HUES48 (cell line): ENCODE data around the gene CTBP2.

ENCODE experiments used
- H3K27ac ChIP-seq: one replicate; pipeline ENCODE4 v1.7.0; 2013; ENCODE audit warnings: low read depth, low read length, inconsistent platforms
- H3K27me3 ChIP-seq: 2 replicates; pipeline ENCODE4 v1.6.1; 2013; ENCODE audit warnings: mild to moderate bottlenecking, low read length; ENCODE audit not compliant: control insufficient read depth, insufficient read depth
- H3K36me3 ChIP-seq: 2 replicates; pipeline ENCODE4 v1.6.1; 2013; ENCODE audit warnings: low read length; ENCODE audit not compliant: control insufficient read depth, insufficient read depth
- H3K4me1 ChIP-seq: 2 replicates; pipeline ENCODE4 v1.6.1; 2013; ENCODE audit warnings: mild to moderate bottlenecking, low read length; ENCODE audit not compliant: control insufficient read depth, insufficient read depth
- H3K4me3 ChIP-seq: 2 replicates; pipeline ENCODE4 v1.5.1; 2013; ENCODE audit warnings: mild to moderate bottlenecking, low read depth, low read length
- H3K9ac ChIP-seq: 2 replicates; pipeline ENCODE4 v1.6.1; 2013; ENCODE audit warnings: mild to moderate bottlenecking, low read depth, low read length, moderate library complexity
- H3K9me3 ChIP-seq: 2 replicates; pipeline ENCODE4 v1.6.1; 2013; ENCODE audit warnings: low read length; ENCODE audit not compliant: control insufficient read depth, insufficient read depth

CTBP2 gene

DNA sequence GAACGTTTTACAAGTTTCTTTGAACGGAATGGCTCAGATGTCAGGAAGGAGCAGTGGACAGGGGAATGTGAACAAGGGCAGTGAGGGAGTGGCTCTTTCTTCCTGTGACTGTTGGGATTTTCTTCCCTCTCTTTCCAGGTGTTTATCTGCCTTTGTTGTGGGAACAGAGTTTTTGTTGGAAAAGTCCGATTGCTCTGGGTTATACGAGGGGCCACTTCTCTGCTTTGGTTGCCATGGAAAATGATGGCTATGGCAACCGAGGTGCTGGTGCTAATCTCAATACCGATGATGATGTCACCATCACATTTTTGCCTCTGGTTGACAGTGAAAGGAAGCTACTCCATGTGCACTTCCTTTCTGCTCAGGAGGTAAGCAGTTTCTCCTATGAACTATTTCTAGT lies 177.0 kb downstream of the CTBP2 start:
- Histone ChIP-seq H3K27ac (no peak overlapping the region), H3K9ac (no peak overlapping the region), H3K36me3 (peaks cover 77% of the 10 kb centered on the region), H3K4me1 (no peaks in the 10 kb centered on the region), H3K9me3 (no peaks in the 10 kb centered on the region), H3K27me3 (no peaks in the 10 kb centered on the region), H3K4me3 (no peak overlapping the region)

DNA sequence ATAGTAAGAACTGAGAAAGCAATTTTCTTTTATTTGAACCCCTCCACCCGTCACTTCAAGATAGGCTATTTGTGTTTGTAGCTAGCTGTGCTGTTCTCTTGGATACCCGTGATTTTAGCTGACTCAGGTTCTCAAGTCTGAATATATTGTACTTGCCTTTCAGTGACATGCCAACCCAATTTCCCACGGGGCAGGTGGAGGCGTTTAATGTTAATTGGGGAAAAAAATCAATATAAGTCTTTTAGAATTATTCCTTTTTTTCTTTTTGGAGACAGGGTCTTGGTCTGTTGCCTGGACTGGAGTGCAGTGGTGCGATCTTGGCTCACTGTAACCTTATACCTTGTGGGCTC lies 182.0 kb downstream of the CTBP2 start:
- no peak overlapping the region for H3K9ac ChIP-seq
- H3K36me3 ChIP-seq = peaks cover 63% of the 10 kb centered on the region
- no peaks in the 10 kb centered on the region for H3K4me1 ChIP-seq
- no peaks in the 10 kb centered on the region for H3K9me3 ChIP-seq
- no peaks in the 10 kb centered on the region for H3K27me3 ChIP-seq
- no peak overlapping the region for H3K4me3 ChIP-seq
- no peak overlapping the region for H3K27ac ChIP-seq

DNA sequence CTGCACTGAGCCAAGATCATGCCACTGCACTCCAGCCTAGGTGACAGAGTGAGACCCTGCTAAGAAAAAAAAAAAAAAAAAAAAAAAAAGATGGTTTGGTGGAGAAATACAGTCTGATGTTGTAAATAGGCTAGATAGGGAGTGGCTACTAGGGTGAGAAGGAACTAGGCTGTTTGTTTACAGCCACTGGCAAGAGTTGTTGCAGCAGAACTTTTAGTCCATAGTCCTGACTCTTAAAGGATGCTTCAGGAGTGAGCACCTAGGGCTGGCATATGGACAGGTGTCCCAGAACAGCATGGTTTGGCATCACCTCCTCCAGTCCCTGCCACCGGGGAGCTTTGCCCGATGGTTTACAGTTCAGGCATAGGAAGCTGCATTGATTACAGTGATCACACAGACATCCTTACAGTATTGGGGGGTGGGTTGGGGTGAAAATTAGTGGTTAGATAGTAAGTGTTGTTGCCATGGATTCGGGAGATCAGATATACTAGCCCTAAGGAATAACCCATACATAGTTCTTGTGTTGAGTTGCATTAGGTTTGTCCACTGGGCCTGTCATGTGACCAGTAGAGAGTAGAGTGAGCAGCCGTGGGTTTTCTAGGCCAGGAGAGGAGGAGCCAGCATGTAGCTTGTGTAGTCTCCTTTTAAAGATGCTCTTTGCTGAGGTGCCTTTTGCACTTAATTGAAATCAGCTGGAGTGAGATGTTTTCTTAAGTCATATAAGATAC lies 182.6 kb downstream of the CTBP2 start:
- no peaks in the 10 kb centered on the region for H3K27me3 ChIP-seq
- H3K36me3 ChIP-seq = peaks cover 63% of the 10 kb centered on the region
- no peaks in the 10 kb centered on the region for H3K4me1 ChIP-seq
- no peaks in the 10 kb centered on the region for H3K9me3 ChIP-seq
- H3K27ac ChIP-seq = no peak overlapping the region
- no peak overlapping the region for H3K9ac ChIP-seq
- H3K4me3 ChIP-seq = no peak overlapping the region

DNA sequence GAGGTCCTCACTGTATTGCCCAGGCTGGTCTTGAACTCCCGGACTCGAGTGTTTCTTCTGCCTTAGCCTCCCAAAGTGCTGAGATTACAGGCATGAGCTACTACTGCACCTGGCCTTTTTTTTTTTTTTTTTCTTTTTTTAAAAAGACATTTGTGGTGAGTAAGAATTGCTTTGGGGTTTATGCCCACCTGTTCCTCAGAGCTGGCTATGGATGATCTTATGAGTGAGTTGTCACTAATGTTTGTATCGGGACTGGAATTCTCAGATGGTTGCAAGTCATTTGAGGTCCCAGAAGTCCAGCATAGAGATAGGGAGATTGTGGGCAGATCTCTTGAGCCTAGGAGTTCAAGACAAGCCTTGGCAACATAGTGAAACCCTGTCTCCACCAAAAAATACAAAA lies 183.2 kb downstream of the CTBP2 start:
- no peaks in the 10 kb centered on the region for H3K27me3 ChIP-seq
- no peak overlapping the region for H3K4me3 ChIP-seq
- no peak overlapping the region for H3K9ac ChIP-seq
- no peak overlapping the region for H3K27ac ChIP-seq
- peaks cover 63% of the 10 kb centered on the region for H3K36me3 ChIP-seq
- H3K9me3 ChIP-seq = no peaks in the 10 kb centered on the region
- H3K4me1 ChIP-seq = no peaks in the 10 kb centered on the region

DNA sequence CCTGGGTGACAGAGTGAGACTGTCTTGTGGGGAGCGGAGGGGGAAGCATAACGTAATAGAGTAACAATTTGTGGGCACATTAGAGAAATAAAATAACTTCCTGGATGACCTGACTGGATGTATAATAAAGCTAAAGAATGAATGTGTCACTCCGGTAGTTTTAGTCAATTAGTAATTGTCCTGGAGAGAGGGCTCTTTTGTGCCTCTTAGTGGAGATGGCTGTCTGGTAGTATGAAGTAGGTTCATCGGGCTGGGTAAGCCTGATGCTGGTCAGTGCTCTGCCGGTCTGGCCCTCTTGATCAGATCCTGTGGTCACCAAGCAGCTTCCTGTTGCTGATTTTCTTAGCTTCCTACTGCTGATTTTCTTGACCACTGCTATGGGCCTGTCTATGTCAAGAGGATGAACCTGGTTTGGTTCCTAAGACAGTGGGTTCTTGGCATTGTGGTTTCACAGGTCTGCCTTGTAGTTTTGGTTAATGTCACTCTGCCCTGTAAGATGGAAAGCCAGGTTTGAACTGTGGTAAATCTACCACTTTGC lies 184.3 kb downstream of the CTBP2 start:
- Histone ChIP-seq H3K27me3 (no peaks in the 10 kb centered on the region), H3K36me3 (peaks cover 63% of the 10 kb centered on the region), H3K27ac (no peak overlapping the region), H3K4me3 (no peak overlapping the region), H3K9me3 (no peaks in the 10 kb centered on the region), H3K4me1 (no peaks in the 10 kb centered on the region), H3K9ac (no peak overlapping the region)

DNA sequence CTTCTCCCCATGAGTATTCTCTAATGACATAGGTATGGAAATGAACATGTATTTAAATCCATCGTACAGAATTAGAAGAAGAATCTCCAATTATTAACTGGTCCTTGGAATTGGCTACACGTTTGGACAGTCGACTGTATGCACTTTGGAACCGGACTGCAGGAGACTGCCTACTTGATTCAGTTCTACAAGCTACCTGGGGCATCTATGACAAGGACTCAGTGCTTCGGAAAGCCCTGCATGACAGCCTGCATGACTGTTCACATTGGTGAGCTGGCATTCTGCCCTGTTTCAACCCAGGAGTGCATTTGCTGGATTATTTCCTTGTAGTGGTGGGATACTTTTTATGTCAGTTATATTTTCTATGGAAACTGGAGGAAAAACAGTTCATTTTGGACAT lies 186.2 kb downstream of the CTBP2 start:
- no peak overlapping the region for H3K9ac ChIP-seq
- peaks cover 69% of the 10 kb centered on the region for H3K36me3 ChIP-seq
- H3K27me3 ChIP-seq = no peaks in the 10 kb centered on the region
- no peak overlapping the region for H3K27ac ChIP-seq
- no peak overlapping the region for H3K4me3 ChIP-seq
- no peaks in the 10 kb centered on the region for H3K4me1 ChIP-seq
- H3K9me3 ChIP-seq = no peaks in the 10 kb centered on the region

DNA sequence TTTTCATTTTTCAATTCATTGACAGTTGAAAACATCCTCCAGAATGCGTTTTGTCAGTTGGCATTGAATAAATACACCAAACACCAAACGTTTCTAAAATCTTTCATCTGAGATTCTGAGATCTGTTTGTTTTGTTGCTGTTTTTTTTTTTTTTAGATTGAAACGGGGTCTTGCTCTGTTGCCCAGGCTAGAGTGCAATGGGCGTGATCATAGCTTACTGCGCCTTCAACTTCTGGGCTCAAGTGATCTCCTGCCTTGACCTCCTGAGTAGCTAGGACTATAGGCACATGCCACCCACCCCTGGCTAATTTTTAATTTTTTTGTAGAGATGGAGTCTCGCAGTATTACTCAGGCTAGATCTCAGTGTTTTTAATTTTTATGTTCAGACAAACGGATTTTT lies 187.7 kb downstream of the CTBP2 start:
- no peaks in the 10 kb centered on the region for H3K27me3 ChIP-seq
- no peaks in the 10 kb centered on the region for H3K4me1 ChIP-seq
- no peak overlapping the region for H3K4me3 ChIP-seq
- H3K36me3 ChIP-seq = peaks cover 76% of the 10 kb centered on the region
- H3K9ac ChIP-seq = no peak overlapping the region
- no peak overlapping the region for H3K27ac ChIP-seq
- no peaks in the 10 kb centered on the region for H3K9me3 ChIP-seq

DNA sequence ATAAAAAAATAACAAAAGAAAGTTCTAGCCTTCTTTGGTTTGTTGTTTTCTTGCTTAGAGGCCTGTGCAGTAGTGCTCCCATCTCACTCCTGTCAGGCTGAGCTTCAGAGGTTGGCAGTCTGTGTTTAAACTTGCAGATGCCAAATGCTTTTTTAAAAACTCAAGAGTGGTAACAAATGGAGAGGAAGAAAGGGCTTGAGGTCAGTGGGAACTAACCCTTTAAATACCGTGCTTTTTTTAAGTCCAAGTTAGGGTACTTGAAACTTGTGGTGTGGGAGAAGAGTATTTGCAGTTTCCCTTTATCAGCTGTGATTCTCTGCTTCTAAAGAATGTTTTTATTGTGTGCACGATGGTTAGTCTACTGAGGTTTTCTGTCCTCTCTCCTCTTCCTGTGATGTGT lies 189.1 kb downstream of the CTBP2 start:
- Histone ChIP-seq H3K27ac (no peak overlapping the region), H3K4me3 (no peak overlapping the region), H3K36me3 (peaks cover 89% of the 10 kb centered on the region), H3K9ac (no peak overlapping the region), H3K27me3 (no peaks in the 10 kb centered on the region), H3K4me1 (no peaks in the 10 kb centered on the region), H3K9me3 (no peaks in the 10 kb centered on the region)

DNA sequence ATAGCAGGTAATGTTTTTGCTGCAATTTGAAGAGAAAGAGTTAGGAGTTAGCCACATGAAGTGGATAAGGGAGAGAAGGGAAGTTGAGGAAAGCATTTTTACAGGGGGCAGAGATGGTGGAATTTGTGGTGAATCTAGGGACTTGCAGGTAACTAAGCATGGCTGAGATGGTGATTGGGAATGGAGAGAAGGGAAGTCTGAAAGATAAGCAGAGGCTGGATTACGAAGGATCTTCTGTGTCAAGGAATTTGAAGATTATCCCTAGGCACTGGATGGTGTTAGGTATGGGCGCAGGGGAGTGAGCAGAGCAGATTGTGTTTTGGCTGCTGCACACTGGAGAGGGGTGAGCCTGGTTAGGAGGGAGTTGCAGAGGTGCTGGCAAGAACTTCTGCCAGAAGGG lies 193.1 kb downstream of the CTBP2 start:
- Histone ChIP-seq H3K9ac (no peak overlapping the region), H3K27me3 (no peaks in the 10 kb centered on the region), H3K4me1 (no peaks in the 10 kb centered on the region), H3K27ac (no peak overlapping the region), H3K4me3 (no peak overlapping the region), H3K9me3 (no peaks in the 10 kb centered on the region), H3K36me3 (peaks cover 56% of the 10 kb centered on the region)

DNA sequence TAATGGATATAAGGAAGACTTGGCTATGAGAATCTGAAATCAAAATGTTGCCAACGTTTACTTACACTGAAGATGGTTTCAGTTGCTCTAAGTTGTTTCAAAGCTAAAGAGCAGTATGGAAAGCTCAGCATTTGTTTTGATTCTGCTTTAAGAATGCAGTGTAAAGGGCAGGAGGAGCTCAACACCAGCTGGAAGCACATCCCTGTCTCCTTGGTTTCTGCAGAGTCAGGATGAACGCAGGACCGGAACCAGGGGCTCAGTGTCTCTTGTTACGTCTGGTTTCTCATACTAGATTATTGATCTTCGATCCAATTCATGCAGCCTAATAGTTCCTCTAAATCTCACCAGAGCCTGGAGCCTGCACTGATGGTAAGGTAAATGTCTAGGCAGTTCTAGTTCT lies 194.4 kb downstream of the CTBP2 start:
- Histone ChIP-seq H3K36me3 (peaks cover 44% of the 10 kb centered on the region), H3K9me3 (no peaks in the 10 kb centered on the region), H3K4me1 (no peaks in the 10 kb centered on the region), H3K27ac (no peak overlapping the region), H3K4me3 (no peak overlapping the region), H3K27me3 (no peaks in the 10 kb centered on the region), H3K9ac (no peak overlapping the region)

DNA sequence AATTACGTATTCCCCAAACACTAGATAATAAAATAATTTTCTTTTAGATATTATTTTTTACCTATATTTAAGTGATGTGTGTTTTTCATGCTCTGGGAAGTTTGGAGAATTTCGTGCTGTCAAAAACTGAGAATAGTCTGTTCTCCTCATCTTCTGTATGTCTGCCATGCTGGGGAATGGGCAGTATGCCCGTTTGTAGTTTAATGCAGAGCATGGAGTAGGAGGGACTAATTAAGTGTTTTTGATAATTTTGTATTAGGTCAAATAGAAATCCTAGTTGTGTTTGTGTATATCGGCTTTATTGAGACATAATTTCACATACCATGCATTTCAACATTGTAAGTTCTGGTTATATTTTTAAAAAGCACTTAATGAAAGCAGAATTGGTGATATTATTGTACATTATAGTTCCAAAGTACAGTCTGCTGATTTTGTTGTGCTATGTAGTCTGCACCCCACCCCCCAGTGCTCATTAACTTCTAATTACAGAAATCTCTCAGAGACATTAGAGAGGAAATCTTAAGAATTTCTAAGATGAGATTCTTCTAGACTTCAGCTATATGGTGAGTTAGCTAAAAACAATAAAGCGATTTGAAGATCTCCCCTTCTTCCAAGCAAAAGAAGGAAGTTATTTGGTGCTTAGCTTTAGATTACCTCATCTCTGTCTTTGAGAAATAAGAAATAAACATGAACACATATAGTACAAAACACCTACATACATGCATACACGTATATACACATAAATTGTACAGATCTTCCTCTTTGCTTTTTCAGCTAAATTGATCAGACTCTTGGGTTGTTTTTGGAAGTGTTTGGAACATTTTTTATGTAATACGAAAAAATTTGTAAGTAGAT lies 196.3 kb downstream of the CTBP2 start:
- Histone ChIP-seq H3K9me3 (no peaks in the 10 kb centered on the region), H3K27ac (no peak overlapping the region), H3K36me3 (peaks cover 32% of the 10 kb centered on the region), H3K4me3 (no peak overlapping the region), H3K27me3 (no peaks in the 10 kb centered on the region), H3K9ac (no peak overlapping the region), H3K4me1 (peaks cover 7% of the 10 kb centered on the region; the same call in 1 of the 2 replicates)
